Naive thymus-derived CD4-positive, alpha-beta T cell (primary cell): ENCODE data around the gene TANC2. TPM values are rescaled to one million over a fixed set of nuclear protein-coding genes. Genes with fewer than 3 reads are reported as not detected.
A peak's percentile ranks its signal among the peaks of the same experiment; 100 is the strongest.

ENCODE experiments used
- ATAC-seq: fragments of 150-1000 bp; cut with Tn5 transposase; 2 replicates; pipeline ENCODE4 v1.10.0; 2021; ENCODE audit warnings: mild to moderate bottlenecking, moderate library complexity
- CTCF ChIA-PET: fragments of 350-600 bp; sonication (Branson Sonifier 250); formaldehyde crosslinking; loops from one replicate; lab custom pipeline; 2021; ENCODE audit warnings: antibody characterized with exemption; lab: Charles Lee
- POLR2A ChIA-PET: fragments of 350-600 bp; sonication (Branson Sonifier 250); formaldehyde crosslinking; loops from one replicate; lab custom pipeline; 2021; ENCODE audit warnings: antibody characterized with exemption, inconsistent platforms; lab: Charles Lee
- DNase-seq, 9 donors: peaks; one replicate each; pipeline versions ENCODE4 v3.0.0 to v3.0.0-alpha.2; 2020 to 2022; ENCODE audit warnings: mixed read lengths in 1 of 9
- H3K27ac ChIP-seq: one replicate; pipeline ENCODE4 v1.7.0; 2013; ENCODE audit warnings: mild to moderate bottlenecking, low read depth, low read length, moderate library complexity
- H3K27me3 ChIP-seq, 2 donors: one replicate each; pipeline ENCODE4 v1.7.0; 2013; ENCODE audit warnings: low read length in 2 of 2, mild to moderate bottlenecking in 2 of 2, moderate library complexity in 2 of 2; ENCODE audit not compliant: control insufficient read depth in 2 of 2, insufficient read depth in 2 of 2
- H3K36me3 ChIP-seq, 3 experiments: 1 replicate in 2 of 3; 2 replicates in 1 of 3; pipeline ENCODE4 v1.7.0; 2013; ENCODE audit warnings: low read length in 3 of 3, mild to moderate bottlenecking in 3 of 3, moderate library complexity in 1 of 3; ENCODE audit not compliant: insufficient read depth in 3 of 3, control insufficient read depth in 2 of 3
- H3K4me1 ChIP-seq, 2 donors: one replicate each; pipeline ENCODE4 v1.7.0; 2013; ENCODE audit warnings: low read length in 2 of 2, mild to moderate bottlenecking in 2 of 2, moderate library complexity in 1 of 2; ENCODE audit not compliant: control insufficient read depth in 2 of 2, insufficient read depth in 2 of 2
- H3K4me3 ChIP-seq: 2 replicates; pipeline ENCODE4 v1.7.0; 2013; ENCODE audit warnings: mild to moderate bottlenecking, low read length
- H3K9me3 ChIP-seq, 3 experiments: 1 replicate in 2 of 3; 2 replicates in 1 of 3; pipeline ENCODE4 v1.7.0; 2013; ENCODE audit warnings: low read length in 3 of 3; ENCODE audit not compliant: control insufficient read depth in 2 of 3
- H3K27ac Mint-ChIP-seq, 9 donors: one replicate each; pipeline ENCODE4 v1.8.0; 2020 to 2022; ENCODE audit warnings: mixed read lengths in 9 of 9, mild to moderate bottlenecking in 8 of 9, moderate library complexity in 5 of 9, inconsistent platforms in 2 of 9
- H3K27me3 Mint-ChIP-seq, 5 donors: one replicate each; pipeline ENCODE4 v1.8.0; 2021 to 2022; ENCODE audit warnings: mixed read lengths in 5 of 5, mild to moderate bottlenecking in 1 of 5
- H3K36me3 Mint-ChIP-seq, 5 donors: one replicate each; pipeline ENCODE4 v1.8.0; 2020 to 2022; ENCODE audit warnings: mixed read lengths in 5 of 5, mild to moderate bottlenecking in 3 of 5, inconsistent platforms in 1 of 5
- H3K4me1 Mint-ChIP-seq, 7 donors: one replicate each; pipeline ENCODE4 v1.8.0; 2020 to 2022; ENCODE audit warnings: mixed read lengths in 7 of 7, mild to moderate bottlenecking in 3 of 7, inconsistent platforms in 1 of 7
- H3K4me3 Mint-ChIP-seq, 10 donors: one replicate each; pipeline ENCODE4 v1.8.0; 2020 to 2022; ENCODE audit warnings: mild to moderate bottlenecking in 10 of 10, mixed read lengths in 10 of 10, moderate library complexity in 6 of 10, inconsistent platforms in 2 of 10
- H3K9me3 Mint-ChIP-seq, 11 donors: one replicate each; pipeline ENCODE4 v1.8.0; 2020 to 2022; ENCODE audit warnings: mixed read lengths in 11 of 11, mild to moderate bottlenecking in 4 of 11, inconsistent platforms in 1 of 11, moderate library complexity in 1 of 11
- intact Hi-C, 2 donors: fragments of 100-400 bp; cut with micrococcal nuclease; formaldehyde crosslinking; loops; one replicate each; pipeline ENCODE4 v1.15.1; 2023
- polyA plus RNA-seq, 2 donors: library from polyadenylated mRNA; unstranded; fragments of 300-500 nt; fragmentation: Illumina TruSeq; gene quantifications; one replicate each; pipeline ENCODE4 v1.2.3, GENCODE V29; 2021
- total RNA-seq, 6 experiments: library from RNA in 5 of 6; stranded (reverse) in 5 of 6; gene quantifications; 1 replicate in 5 of 6; 2 replicates in 1 of 6; pipeline ENCODE4 v1.2.3 and lab custom pipeline; 2021 to 2026

TANC2 gene
- total and polyA plus RNA-seq, 7 experiments from 2014 or later: 1.8 to 36.6 (median 26.1) TPM

- peak overlapping the region; percentile 78 for H3K27ac ChIP-seq
- no peaks in the 10 kb centered on the region for H3K27me3 ChIP-seq
- no peaks in the 10 kb centered on the region for H3K9me3 ChIP-seq
- H3K27ac Mint-ChIP-seq: peak overlapping the region in 8 of 9 donors; percentile 48 to 84 (median 74)
- no peaks in the 10 kb centered on the region for H3K36me3 Mint-ChIP-seq
- POLR2A ChIA-PET: no interaction called here
- peaks cover 14 to 15% of the 10 kb centered on the region in 2 donors for H3K4me1 ChIP-seq
- CTCF ChIA-PET: interaction anchor here (0.6 kb wide), 2 partner anchors 280 to 592 kb away, joined by 3 to 4 read pairs; no protein-coding TSS in a partner anchor
- peaks cover 0 to 60% (median 0%) of the 10 kb centered on the region in 5 donors for H3K27me3 Mint-ChIP-seq
- H3K36me3 ChIP-seq: peaks cover 0 to 4% (median 0%) of the 10 kb centered on the region in 3 experiments
- peak overlapping the region; percentile 80 to 90 (median 87) for H3K4me3 Mint-ChIP-seq
- no peak for DNase-seq
- ATAC-seq: no peak
- peak overlapping the region; percentile 67 for H3K4me3 ChIP-seq
- peaks cover 18 to 34% (median 29%) of the 10 kb centered on the region in 7 donors for H3K4me1 Mint-ChIP-seq
- H3K9me3 Mint-ChIP-seq: peaks cover 0 to 2% (median 0%) of the 10 kb centered on the region in 11 donors
- intact Hi-C loops: loop anchor here (2.0 to 10.0 kb wide), 11 partner anchors 75 to 1832 kb away; partner anchors contain the start of genes BRIP1 (in 1 of the 2), DCAF7 (in 1 of the 2), INTS2 (in 1 of the 2) and MAP3K3 (in 1 of the 2)
These were observed 1.1 kb downstream of the TANC2 start for GRCh38 chr17:62967205-62967529.

GRCh38 chr17:62968445-62968923 is 2.4 kb downstream of the TANC2 start:
- H3K27ac ChIP-seq: no peak overlapping the region
- H3K36me3 ChIP-seq: peaks cover 0 to 4% (median 0%) of the 10 kb centered on the region in 3 experiments
- no peaks in the 10 kb centered on the region for H3K9me3 ChIP-seq
- H3K9me3 Mint-ChIP-seq: peaks cover 0 to 2% (median 0%) of the 10 kb centered on the region in 11 donors
- H3K4me1 Mint-ChIP-seq: peaks cover 24 to 42% (median 30%) of the 10 kb centered on the region in 7 donors
- H3K36me3 Mint-ChIP-seq: no peaks in the 10 kb centered on the region
- H3K4me3 ChIP-seq: no peak overlapping the region
- CTCF ChIA-PET: interaction anchor here (0.8 to 1.0 kb wide), 3 partner anchors 9 to 258 kb away, joined by 3 to 4 read pairs (median 4); no protein-coding TSS in a partner anchor
- H3K27me3 Mint-ChIP-seq: peaks cover 0 to 56% (median 0%) of the 10 kb centered on the region in 5 donors
- DNase-seq: peak in 8 of 9 donors; percentile 30 to 81 (median 73)
- peak; percentile 63 for ATAC-seq
- peak overlapping the region in 4 of 9 donors; percentile 14 to 65 (median 24) for H3K27ac Mint-ChIP-seq
- H3K4me1 ChIP-seq: peaks cover 14 to 15% of the 10 kb centered on the region in 2 donors
- intact Hi-C loops: loop anchor here (1.0 to 10.0 kb wide), 17 partner anchors 76 to 1834 kb away; partner anchors contain the start of genes METTL2A (in 2 of the 2), BRIP1 (in 1 of the 2), INTS2 (in 1 of the 2) and MAP3K3 (in 1 of the 2)
- H3K27me3 ChIP-seq: no peaks in the 10 kb centered on the region
- POLR2A ChIA-PET: no interaction called here
- H3K4me3 Mint-ChIP-seq: peak overlapping the region; percentile 38 to 75 (median 64)

- Mint-ChIP-seq H3K27me3 (peaks cover 0 to 39% (median 0%) of the 10 kb centered on the region in 5 donors), H3K36me3 (no peaks in the 10 kb centered on the region), H3K4me3 (no peak overlapping the region), H3K4me1 (peaks cover 18 to 35% (median 23%) of the 10 kb centered on the region in 7 donors), H3K27ac (no peak overlapping the region), H3K9me3 (peaks cover 0 to 4% (median 0%) of the 10 kb centered on the region in 11 donors)
- Histone ChIP-seq H3K4me3 (no peak overlapping the region), H3K27ac (no peak overlapping the region), H3K4me1 (peaks cover 9 to 14% of the 10 kb centered on the region in 2 donors), H3K36me3 (peaks cover 0 to 4% (median 0%) of the 10 kb centered on the region in 3 experiments), H3K27me3 (no peaks in the 10 kb centered on the region), H3K9me3 (no peaks in the 10 kb centered on the region)
- CTCF ChIA-PET: interaction anchor here (0.6 to 0.9 kb wide), 5 partner anchors 15 to 429 kb away, joined by 3 read pairs; no protein-coding TSS in a partner anchor
- ATAC-seq: no peak
- POLR2A ChIA-PET: no interaction called here
- DNase-seq: no peak
- intact Hi-C loops: no loop called here
These were observed 4.6 kb downstream of the TANC2 start for GRCh38 chr17:62970610-62971009.

GRCh38 chr17:62971853-62972252 is 5.8 kb downstream of the TANC2 start:
- Histone ChIP-seq H3K4me3 (no peak overlapping the region), H3K27ac (no peak overlapping the region), H3K9me3 (no peaks in the 10 kb centered on the region), H3K36me3 (no peaks in the 10 kb centered on the region), H3K4me1 (peaks cover 8 to 13% of the 10 kb centered on the region in 2 donors), H3K27me3 (no peaks in the 10 kb centered on the region)
- H3K27me3 Mint-ChIP-seq: peaks cover 0 to 35% (median 0%) of the 10 kb centered on the region in 5 donors
- no peak overlapping the region for H3K4me3 Mint-ChIP-seq
- peaks cover 15 to 33% (median 19%) of the 10 kb centered on the region in 7 donors for H3K4me1 Mint-ChIP-seq
- H3K36me3 Mint-ChIP-seq: peaks cover 0 to 3% (median 0%) of the 10 kb centered on the region in 5 donors
- intact Hi-C loops: no loop called here
- peaks cover 0 to 17% (median 0%) of the 10 kb centered on the region in 11 donors for H3K9me3 Mint-ChIP-seq
- ChIA-PET POLR2A (interaction anchor here (0.6 kb wide), 1 partner anchor 27 kb away, joined by 3 read pairs; no protein-coding TSS in a partner anchor), CTCF (no interaction called here)
- ATAC-seq: no peak
- no peak for DNase-seq
- no peak overlapping the region for H3K27ac Mint-ChIP-seq

DNA sequence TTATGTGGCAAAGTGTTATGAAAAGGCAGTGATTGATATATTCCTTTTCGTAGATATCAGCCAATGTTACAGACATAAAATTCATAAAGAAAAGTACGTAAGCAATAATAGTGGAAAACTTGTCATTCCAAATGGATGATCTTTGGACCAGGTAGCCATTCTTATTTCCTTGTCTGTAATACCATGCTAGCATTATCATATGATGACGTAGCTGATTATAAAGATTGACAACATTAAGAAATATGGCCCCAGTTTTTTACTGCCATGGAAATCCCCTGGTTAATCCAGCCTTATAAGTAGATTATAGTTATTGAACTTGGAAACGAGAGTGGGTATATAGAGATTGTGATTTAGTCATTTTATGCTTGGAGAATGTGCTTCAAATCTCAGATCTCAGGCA is 8.8 kb downstream of the TANC2 start:
- Mint-ChIP-seq H3K36me3 (peaks cover 0 to 4% (median under 1%) of the 10 kb centered on the region in 5 donors), H3K4me3 (no peak overlapping the region), H3K27me3 (peaks cover 0 to 16% (median 0%) of the 10 kb centered on the region in 5 donors), H3K9me3 (peaks cover 0 to 27% (median 3%) of the 10 kb centered on the region in 11 donors), H3K27ac (no peak overlapping the region), H3K4me1 (peaks cover 0 to 18% (median 3%) of the 10 kb centered on the region in 7 donors)
- ChIA-PET CTCF (interaction anchor here (0.7 to 1.5 kb wide), 2 partner anchors 12 to 415 kb away, joined by 3 read pairs; no protein-coding TSS in a partner anchor), POLR2A (no interaction called here)
- H3K4me1 ChIP-seq: no peaks in the 10 kb centered on the region
- no peak overlapping the region for H3K27ac ChIP-seq
- no peaks in the 10 kb centered on the region for H3K27me3 ChIP-seq
- intact Hi-C loops: no loop called here
- H3K4me3 ChIP-seq: no peak overlapping the region
- DNase-seq: no peak
- no peak for ATAC-seq
- H3K36me3 ChIP-seq: no peaks in the 10 kb centered on the region
- no peaks in the 10 kb centered on the region for H3K9me3 ChIP-seq

DNA sequence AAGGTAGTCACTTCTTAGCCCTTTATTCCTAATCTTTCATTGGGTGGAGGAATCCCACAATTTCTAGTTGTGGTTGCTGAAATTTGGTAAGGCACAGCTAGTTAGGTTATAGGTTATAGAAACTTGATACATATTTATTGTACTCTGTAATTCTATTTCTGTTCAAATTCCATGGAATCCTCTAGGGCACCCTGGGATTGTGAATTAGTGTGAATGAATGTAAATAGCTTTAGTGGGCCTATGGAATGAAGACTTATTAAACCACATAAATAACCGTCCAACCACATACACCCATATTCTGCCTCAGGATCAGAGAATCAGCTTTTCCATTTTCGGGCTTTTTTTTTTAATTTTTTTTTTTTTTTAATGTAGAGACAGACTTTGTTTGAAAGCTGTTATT is 9.2 kb downstream of the TANC2 start:
- DNase-seq (no peak), ATAC-seq (no peak)
- CTCF ChIA-PET: interaction anchor here (0.7 to 1.5 kb wide), 2 partner anchors 11 to 414 kb away, joined by 3 read pairs; no protein-coding TSS in a partner anchor
- Histone ChIP-seq H3K4me1 (no peaks in the 10 kb centered on the region), H3K9me3 (no peaks in the 10 kb centered on the region), H3K4me3 (no peak overlapping the region), H3K27ac (no peak overlapping the region), H3K36me3 (no peaks in the 10 kb centered on the region), H3K27me3 (no peaks in the 10 kb centered on the region)
- POLR2A ChIA-PET: no interaction called here
- peaks cover 0 to 4% (median 4%) of the 10 kb centered on the region in 5 donors for H3K36me3 Mint-ChIP-seq
- intact Hi-C loops: no loop called here
- peaks cover 0 to 15% (median 0%) of the 10 kb centered on the region in 5 donors for H3K27me3 Mint-ChIP-seq
- H3K4me3 Mint-ChIP-seq: no peak overlapping the region
- no peak overlapping the region for H3K27ac Mint-ChIP-seq
- H3K9me3 Mint-ChIP-seq: peaks cover 0 to 27% (median 3%) of the 10 kb centered on the region in 11 donors
- peaks cover 0 to 18% (median 5%) of the 10 kb centered on the region in 7 donors for H3K4me1 Mint-ChIP-seq
